BE2C (cell line): ENCODE results near the gene DSTN.

Experiments used
- DNase-seq: peaks from one replicate; pipeline ENCODE4 v3.0.0-alpha.2; 2020
- H3K27me3 ChIP-seq: fragments of 250-450 bp; sonication (Bioruptor Pico); 2 replicates; pipeline ENCODE4 v1.5.1; 2020; ENCODE audit warnings: mild to moderate bottlenecking
- H3K36me3 ChIP-seq: fragments of 250-450 bp; sonication (Bioruptor Pico); 2 replicates; pipeline ENCODE4 v1.5.1; 2020; ENCODE audit warnings: mild to moderate bottlenecking
- H3K4me1 ChIP-seq: fragments of 250-450 bp; sonication (Bioruptor Pico); 2 replicates; pipeline ENCODE4 v1.5.1; 2020
- H3K4me3 ChIP-seq: 2 replicates; pipeline ENCODE4 v1.5.1; 2011; ENCODE audit warnings: low read depth, low read length
- H3K9me3 ChIP-seq: fragments of 250-450 bp; sonication (Bioruptor Pico); 2 replicates; pipeline ENCODE4 v1.5.1; 2020
- CTCF ChIP-seq: IDR thresholded peaks from 2 replicates; pipeline ENCODE4 v1.5.1; 2012; ENCODE audit warnings: mild to moderate bottlenecking, low read depth, low read length

The DSTN gene

GRCh38 chr20:17595856-17596255 lies 26.0 kb downstream of the DSTN start:
- Histone ChIP-seq H3K27me3 (no peaks in the 10 kb centered on the region), H3K4me1 (no peaks in the 10 kb centered on the region), H3K36me3 (0 out of 2 replicates have a peak, but pooled peaks cover 1% of the 10 kb centered on the region), H3K9me3 (no peaks in the 10 kb centered on the region), H3K4me3 (no peak overlapping the region)
- no peak for TF ChIP-seq CTCF
- no peak for DNase-seq

- no peak for DNase-seq
- TF ChIP-seq CTCF, result no peak
- peaks cover 7% of the 10 kb centered on the region for H3K36me3 ChIP-seq
Observed at GRCh38 chr20:17598013-17598550, 28.2 kb downstream of the DSTN start.

GRCh38 chr20:17601957-17602356 lies 32.1 kb downstream of the DSTN start:
- Histone ChIP-seq H3K4me3 (no peak overlapping the region), H3K4me1 (no peaks in the 10 kb centered on the region), H3K9me3 (no peaks in the 10 kb centered on the region), H3K36me3 (peaks cover 18% of the 10 kb centered on the region), H3K27me3 (no peaks in the 10 kb centered on the region)
- no peak for TF ChIP-seq CTCF
- DNase-seq, result no peak

More at GRCh38 chr20:17598013-17598550, 28.2 kb downstream of the DSTN start:
- no peaks in the 10 kb centered on the region for H3K27me3 ChIP-seq
- H3K9me3 ChIP-seq, result no peaks in the 10 kb centered on the region
- H3K4me3 ChIP-seq, result no peak overlapping the region
- no peaks in the 10 kb centered on the region for H3K4me1 ChIP-seq

- no peak for DNase-seq
- no peak for TF ChIP-seq CTCF
- H3K4me1 ChIP-seq, result no peaks in the 10 kb centered on the region
- no peaks in the 10 kb centered on the region for H3K27me3 ChIP-seq
- H3K9me3 ChIP-seq, result no peaks in the 10 kb centered on the region
- peaks cover 20% of the 10 kb centered on the region for H3K36me3 ChIP-seq
- H3K4me3 ChIP-seq, result no peak overlapping the region
Observed at GRCh38 chr20:17602493-17602892, 32.6 kb downstream of the DSTN start.

- no peaks in the 10 kb centered on the region for H3K27me3 ChIP-seq
- DNase-seq, result no peak
- no peak for TF ChIP-seq CTCF
- H3K4me3 ChIP-seq, result no peak overlapping the region
- H3K9me3 ChIP-seq, result no peaks in the 10 kb centered on the region
- H3K36me3 ChIP-seq, result peaks cover 26% of the 10 kb centered on the region
- H3K4me1 ChIP-seq, result no peaks in the 10 kb centered on the region
Observed at GRCh38 chr20:17605131-17605660, 35.3 kb downstream of the DSTN start.

- no peak for TF ChIP-seq CTCF
- H3K36me3 ChIP-seq, result peaks cover 26% of the 10 kb centered on the region
- no peaks in the 10 kb centered on the region for H3K9me3 ChIP-seq
- H3K27me3 ChIP-seq, result no peaks in the 10 kb centered on the region
- H3K4me3 ChIP-seq, result no peak overlapping the region
- no peaks in the 10 kb centered on the region for H3K4me1 ChIP-seq
- no peak for DNase-seq
Observed at GRCh38 chr20:17606001-17606400, 36.1 kb downstream of the DSTN start.
